ENCODE results near the gene CMIP. TPM values are rescaled to one million over a fixed set of nuclear protein-coding genes. Genes with fewer than 3 reads are reported as not detected.

Gene CMIP
- total RNA-seq, 2 donors from 2014 or later, result 30.1 to 95.1 TPM

DNA sequence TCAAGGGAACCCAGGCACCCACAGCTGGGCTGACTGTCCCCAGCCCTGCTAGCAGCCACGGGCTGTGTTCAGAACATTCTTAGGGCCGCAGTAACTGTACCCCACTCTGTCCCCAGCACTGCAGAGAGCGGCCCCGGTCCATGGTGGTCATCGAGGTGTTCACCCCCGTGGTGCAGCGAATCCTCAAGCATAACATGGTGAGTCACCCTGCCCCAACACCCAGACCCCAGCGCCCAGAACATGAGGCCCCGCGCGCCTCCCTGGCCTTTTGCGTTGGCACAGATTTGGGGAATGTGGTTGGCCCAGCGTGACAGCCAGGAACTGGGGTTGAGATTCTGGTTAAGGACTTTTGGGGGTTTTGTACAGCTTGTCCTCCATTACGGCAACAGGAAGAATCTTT lies 219.5 kb downstream of the CMIP start:
- H3K9me3 ChIP-seq, result no peaks in the 10 kb centered on the region
- H3K36me3 ChIP-seq, result no peaks in the 10 kb centered on the region
- H3K27ac ChIP-seq, result no peak overlapping the region
- intact Hi-C loops (cut with DNase I), result no loop called here
- no peak for DNase-seq (ENCODE audit: low spot score)
- TF ChIP-seq POLR2AphosphoS5 (IDR thresholded peaks at IDR 0.05) (no peak), POLR2A (IDR thresholded peaks at IDR 0.05) (no peak), CTCF (IDR thresholded peaks at IDR 0.05) (no peak)
- no peaks in the 10 kb centered on the region for H3K4me1 ChIP-seq (replicated peaks)
- WGBS, result 93% methylated on average over 14 of the region's 14 CpGs
- H3K27me3 ChIP-seq (replicated peaks; ENCODE audit: insufficient read depth), result no peaks in the 10 kb centered on the region
- H3K4me3 ChIP-seq, result no peak overlapping the region

- H3K4me3 ChIP-seq, result no peak overlapping the region
- H3K36me3 ChIP-seq, result no peaks in the 10 kb centered on the region
- intact Hi-C loops (cut with DNase I), result no loop called here
- TF ChIP-seq POLR2AphosphoS5 (IDR thresholded peaks at IDR 0.05) (no peak), CTCF (IDR thresholded peaks at IDR 0.05) (no peak)
- no peaks in the 10 kb centered on the region for H3K4me1 ChIP-seq (replicated peaks)
- no peaks in the 10 kb centered on the region for H3K9me3 ChIP-seq
- DNase-seq (ENCODE audit: low spot score), result no peak
- 69% methylated on average over 4 of the region's 4 CpGs for WGBS
- H3K27ac ChIP-seq, result no peak overlapping the region
- H3K27me3 ChIP-seq (replicated peaks; ENCODE audit: insufficient read depth), result no peaks in the 10 kb centered on the region
Observed at GRCh38 chr16:81665588-81665987, 221.0 kb downstream of the CMIP start.

DNA sequence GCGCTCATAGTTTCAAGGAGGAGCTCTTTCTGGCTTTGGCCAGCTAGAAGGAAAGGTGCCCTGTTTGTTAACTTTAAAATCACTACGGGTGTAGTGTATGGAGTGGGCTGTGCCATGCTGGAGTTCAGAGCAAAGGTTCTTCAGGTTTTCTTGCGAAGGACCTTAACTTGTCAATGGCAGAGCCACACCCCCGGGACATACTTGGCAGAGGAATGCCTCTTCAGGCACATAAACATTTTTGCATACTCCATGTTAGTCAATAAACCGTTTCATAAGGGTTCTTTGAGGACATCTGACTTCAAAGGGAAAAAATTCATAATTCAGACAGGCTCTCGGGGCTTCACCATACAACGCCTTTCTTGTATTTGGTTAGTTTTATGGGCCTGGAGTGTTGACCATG lies 221.5 kb downstream of the CMIP start:
- intact Hi-C loops (cut with DNase I), result no loop called here
- Histone ChIP-seq H3K4me3 (no peak overlapping the region), H3K9me3 (no peaks in the 10 kb centered on the region), H3K36me3 (no peaks in the 10 kb centered on the region), H3K27ac (no peak overlapping the region), H3K4me1 (replicated peaks) (no peaks in the 10 kb centered on the region), H3K27me3 (replicated peaks; ENCODE audit: insufficient read depth) (no peaks in the 10 kb centered on the region)
- no peak for DNase-seq (ENCODE audit: low spot score)
- 38% methylated on average over 7 of the region's 7 CpGs for WGBS
- no peak for TF ChIP-seq POLR2A (IDR thresholded peaks at IDR 0.05)
- TF ChIP-seq POLR2AphosphoS5 (IDR thresholded peaks at IDR 0.05), result peak; percentile 19

- no peak for DNase-seq (ENCODE audit: low spot score)
- no peaks in the 10 kb centered on the region for H3K36me3 ChIP-seq
- WGBS, result 76% methylated on average over 22 of the region's 23 CpGs
- H3K4me1 ChIP-seq (replicated peaks), result no peaks in the 10 kb centered on the region
- H3K4me3 ChIP-seq, result no peak overlapping the region
- intact Hi-C loops (cut with DNase I), result no loop called here
- H3K9me3 ChIP-seq, result no peaks in the 10 kb centered on the region
- H3K27ac ChIP-seq, result no peak overlapping the region
- H3K27me3 ChIP-seq (replicated peaks; ENCODE audit: insufficient read depth), result no peaks in the 10 kb centered on the region
- TF ChIP-seq POLR2A (IDR thresholded peaks at IDR 0.05), result no peak
- no peak for TF ChIP-seq POLR2AphosphoS5 (IDR thresholded peaks at IDR 0.05)
- TF ChIP-seq CTCF (IDR thresholded peaks at IDR 0.05), result no peak
Observed at GRCh38 chr16:81668243-81669097, 223.9 kb downstream of the CMIP start.

GRCh38 chr16:81669473-81670350 lies 225.1 kb downstream of the CMIP start:
- intact Hi-C loops (cut with DNase I), result no loop called here
- H3K36me3 ChIP-seq, result no peaks in the 10 kb centered on the region
- H3K27me3 ChIP-seq (replicated peaks; ENCODE audit: insufficient read depth), result no peaks in the 10 kb centered on the region
- no peaks in the 10 kb centered on the region for H3K4me1 ChIP-seq (replicated peaks)
- H3K4me3 ChIP-seq, result no peak overlapping the region
- 91% methylated on average over 23 of the region's 23 CpGs for WGBS
- TF ChIP-seq POLR2A (IDR thresholded peaks at IDR 0.05) (no peak), CTCF (IDR thresholded peaks at IDR 0.05) (no peak), POLR2AphosphoS5 (IDR thresholded peaks at IDR 0.05) (no peak)
- H3K27ac ChIP-seq, result no peak overlapping the region
- H3K9me3 ChIP-seq, result no peaks in the 10 kb centered on the region
- DNase-seq (ENCODE audit: low spot score), result no peak

Data from prostate gland (tissue), 2 donors.